LNCAP (cell line): ENCODE results near the gene AAR2.

Experiments
- TF ChIP-seq, protein P1 (sequence below): fragments of 450-650 bp; IDR thresholded peaks from 2 replicates; pipeline ENCODE4 v1.5.1; 2017; ENCODE audit warnings: mild to moderate bottlenecking

Gene AAR2, protein sequence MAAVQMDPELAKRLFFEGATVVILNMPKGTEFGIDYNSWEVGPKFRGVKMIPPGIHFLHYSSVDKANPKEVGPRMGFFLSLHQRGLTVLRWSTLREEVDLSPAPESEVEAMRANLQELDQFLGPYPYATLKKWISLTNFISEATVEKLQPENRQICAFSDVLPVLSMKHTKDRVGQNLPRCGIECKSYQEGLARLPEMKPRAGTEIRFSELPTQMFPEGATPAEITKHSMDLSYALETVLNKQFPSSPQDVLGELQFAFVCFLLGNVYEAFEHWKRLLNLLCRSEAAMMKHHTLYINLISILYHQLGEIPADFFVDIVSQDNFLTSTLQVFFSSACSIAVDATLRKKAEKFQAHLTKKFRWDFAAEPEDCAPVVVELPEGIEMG

DNA sequence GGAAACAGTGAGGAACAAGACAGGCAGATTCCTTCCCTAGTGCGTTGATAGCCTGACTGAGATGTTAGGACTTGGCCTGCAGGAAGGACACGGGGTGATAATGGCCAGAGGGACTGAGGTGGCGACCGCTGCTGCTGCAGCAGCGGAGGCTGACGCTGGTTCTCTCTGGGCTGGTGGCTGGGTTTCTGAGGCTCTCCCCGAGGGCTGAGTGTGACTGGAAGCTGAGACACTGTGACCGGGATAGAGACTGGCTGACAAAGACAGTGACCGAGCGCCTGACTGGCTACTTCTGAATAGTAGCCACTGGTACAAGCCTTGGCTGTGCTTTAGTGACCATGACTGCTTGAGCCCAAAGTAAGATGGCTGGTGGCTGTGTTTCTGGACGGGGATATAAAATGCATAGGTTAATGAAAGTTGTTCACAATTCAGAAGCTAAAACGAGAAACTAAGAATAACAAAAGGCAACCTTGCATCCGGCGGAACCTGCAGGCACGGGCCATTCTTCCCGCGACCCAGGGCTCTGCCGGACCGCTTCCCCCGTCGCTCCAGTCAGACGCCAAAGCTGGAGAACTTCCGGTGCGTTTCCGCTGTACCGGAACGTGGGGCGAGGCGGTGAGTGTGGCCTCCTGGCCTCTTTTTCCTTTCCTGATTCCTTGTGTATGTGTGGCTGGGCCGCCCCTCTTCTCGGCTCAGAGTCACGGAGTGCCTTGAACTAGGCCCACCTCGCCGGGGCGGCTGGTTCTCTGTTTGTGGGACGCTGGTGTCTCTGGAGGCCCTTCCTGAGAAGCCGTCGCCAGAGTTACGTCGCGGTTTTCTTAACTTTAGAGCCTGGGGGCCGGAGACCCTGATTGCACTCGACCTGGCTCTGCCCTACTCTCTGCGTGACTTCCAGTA, at the start of gene AAR2:
Gene AAR2, plus strand, starts transcription at position 587 of the 894 bp plus-strand sequence. CDS start 3,391 bp downstream, outside the sequence.
- TF ChIP-seq, protein P1, sequence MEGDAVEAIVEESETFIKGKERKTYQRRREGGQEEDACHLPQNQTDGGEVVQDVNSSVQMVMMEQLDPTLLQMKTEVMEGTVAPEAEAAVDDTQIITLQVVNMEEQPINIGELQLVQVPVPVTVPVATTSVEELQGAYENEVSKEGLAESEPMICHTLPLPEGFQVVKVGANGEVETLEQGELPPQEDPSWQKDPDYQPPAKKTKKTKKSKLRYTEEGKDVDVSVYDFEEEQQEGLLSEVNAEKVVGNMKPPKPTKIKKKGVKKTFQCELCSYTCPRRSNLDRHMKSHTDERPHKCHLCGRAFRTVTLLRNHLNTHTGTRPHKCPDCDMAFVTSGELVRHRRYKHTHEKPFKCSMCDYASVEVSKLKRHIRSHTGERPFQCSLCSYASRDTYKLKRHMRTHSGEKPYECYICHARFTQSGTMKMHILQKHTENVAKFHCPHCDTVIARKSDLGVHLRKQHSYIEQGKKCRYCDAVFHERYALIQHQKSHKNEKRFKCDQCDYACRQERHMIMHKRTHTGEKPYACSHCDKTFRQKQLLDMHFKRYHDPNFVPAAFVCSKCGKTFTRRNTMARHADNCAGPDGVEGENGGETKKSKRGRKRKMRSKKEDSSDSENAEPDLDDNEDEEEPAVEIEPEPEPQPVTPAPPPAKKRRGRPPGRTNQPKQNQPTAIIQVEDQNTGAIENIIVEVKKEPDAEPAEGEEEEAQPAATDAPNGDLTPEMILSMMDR = no peak

DNA sequence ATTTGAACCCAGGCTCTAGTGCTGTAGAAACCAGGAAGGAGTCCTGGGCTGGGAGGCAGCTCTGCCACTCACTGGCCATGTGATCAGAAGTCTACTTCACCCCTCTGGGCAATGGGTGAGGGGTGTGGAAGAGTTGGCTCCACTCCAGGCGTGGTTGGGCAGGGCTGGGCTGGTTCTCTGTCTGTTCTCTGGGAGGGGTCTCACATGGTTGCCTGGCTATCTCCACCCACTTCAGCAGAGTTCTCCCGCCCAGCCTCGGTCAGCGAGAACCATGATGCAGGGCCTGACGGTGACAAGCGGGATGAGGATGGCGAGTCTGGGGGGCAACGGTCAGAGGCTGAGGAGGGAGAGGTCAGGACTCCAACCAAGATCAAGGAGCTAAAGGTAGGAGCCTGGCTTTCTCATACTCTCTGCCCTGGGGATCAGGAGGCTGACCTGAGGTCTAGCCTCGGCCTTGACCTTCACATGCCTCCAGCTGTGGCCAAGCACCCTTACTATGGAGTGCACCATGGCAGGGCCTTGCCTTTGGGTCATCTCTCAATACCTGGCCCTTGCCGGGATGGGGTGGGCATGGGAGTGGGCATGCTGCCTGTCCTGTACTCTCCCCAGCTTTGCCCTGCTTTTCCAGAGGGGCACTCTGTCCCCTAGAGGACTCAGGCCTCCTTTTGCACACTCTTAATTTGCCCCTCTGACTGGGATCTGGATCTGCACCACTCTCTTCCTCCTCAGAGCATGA, 42.1 kb upstream of the AAR2 start:
- TF ChIP-seq, protein P1 = no peak

DNA sequence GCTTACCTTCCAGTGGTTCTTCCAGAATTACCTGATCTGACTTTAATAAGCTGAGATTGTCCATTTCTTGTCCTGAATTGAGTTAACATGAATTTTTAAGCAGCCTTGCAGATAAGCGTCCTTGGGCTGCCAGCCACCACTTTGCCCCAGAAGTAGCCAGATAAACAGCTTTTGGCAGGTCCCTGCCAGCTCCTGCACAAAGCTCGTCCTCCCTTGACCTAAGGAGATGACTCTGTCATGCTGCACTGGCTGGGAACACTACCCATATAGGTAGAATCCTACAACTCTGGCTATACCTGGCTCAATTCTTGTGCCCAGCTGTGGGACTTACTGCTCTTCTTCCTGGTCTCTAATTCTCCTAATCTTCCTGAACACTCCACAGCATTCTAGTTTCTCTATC, 39.6 kb upstream of the AAR2 start:
- TF ChIP-seq, protein P1 = no peak

DNA sequence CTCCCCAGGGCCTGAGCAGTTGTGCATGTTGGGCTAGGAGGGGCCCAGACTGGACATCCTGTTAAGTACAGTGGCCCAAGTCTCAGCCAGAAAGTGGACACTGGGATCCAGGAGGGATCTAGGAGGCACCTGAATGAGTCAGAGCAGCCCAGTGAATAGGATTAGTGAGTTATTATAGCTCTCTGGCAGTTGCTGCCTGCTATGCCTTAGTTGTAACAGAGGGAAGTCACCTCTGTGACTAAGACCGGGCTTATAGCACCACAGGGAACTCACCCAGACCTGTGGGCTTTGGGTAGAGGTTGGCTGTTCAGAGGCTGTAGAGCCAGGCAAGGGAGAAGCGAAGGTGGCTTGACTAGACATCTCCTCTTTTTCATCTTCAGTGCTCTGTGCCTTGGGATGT, 39.0 kb upstream of the AAR2 start:
- TF ChIP-seq, protein P1 = no peak

DNA sequence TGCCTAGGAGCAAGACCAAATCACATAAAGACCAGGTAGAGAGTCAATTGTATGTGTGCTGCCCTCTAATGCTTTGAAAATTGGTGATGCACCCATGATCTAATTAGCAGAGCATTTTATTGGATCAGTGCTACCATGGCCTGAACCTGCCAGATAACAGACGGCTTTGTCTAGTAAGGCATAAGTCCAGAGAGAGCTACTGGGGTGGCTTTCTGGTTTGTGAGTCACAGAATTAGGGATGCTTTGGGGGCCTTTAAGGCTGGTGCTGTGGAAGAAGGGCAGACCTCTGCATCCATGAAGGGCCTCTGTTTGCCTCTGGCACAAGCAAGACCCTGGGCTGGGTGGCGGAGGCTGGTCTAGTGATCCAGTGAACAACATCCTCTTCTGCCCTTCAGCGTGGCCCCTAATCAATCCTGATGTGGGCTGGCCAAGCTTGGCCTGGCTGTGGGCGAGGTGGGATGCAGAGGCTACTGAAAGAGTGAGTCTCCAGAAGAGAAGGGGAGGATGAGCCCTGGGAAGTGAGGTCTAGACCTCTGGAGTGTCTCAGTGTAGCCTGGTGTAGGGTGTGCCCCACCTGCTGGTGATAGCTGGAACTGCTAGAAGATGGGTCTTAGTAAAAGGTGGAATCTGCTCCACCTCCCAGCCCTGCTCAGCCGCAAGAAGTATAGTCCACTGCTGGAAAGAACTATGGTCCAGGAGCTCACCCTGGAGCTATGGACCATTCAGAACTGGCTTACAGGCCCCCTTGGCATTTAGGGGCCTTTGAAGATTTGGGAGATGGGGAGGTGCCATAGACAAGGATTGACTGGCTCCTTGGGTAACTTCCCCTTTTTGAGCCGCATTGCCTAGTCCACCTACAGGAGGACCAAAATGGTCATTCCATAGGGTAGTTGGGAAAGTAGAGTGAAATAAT, 36.7 kb upstream of the AAR2 start:
- TF ChIP-seq, protein P1 = peak; percentile 90

DNA sequence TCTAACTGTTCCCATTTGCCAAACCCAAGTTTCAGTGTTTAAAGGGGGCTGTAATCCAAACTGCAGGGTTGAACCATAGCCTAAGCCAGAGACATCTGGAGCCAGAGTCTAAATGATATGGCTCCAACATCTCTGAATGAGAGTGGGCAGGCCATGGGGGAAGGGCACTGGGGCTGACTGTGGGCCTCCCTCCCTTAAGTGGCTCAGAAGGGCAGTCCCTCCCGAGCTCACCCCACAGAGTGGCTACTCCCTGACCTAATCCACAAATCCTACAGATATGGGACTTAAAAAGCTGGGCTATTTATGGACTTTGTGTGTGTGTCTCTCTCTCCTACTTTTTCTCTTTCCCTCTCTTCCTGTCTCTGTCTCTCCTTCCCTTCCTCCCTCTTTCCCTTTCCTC, 35.8 kb upstream of the AAR2 start:
- TF ChIP-seq, protein P1 = no peak
